GM19025 (cell line): Measurements from ENCODE around the gene UCHL5.
"Not testable (repeated sequence)": the region's sequence is repeated elsewhere in the genome, so short reads cannot be mapped to it uniquely, and the experiment has no call there.

Source experiments
- ATAC-seq: cut with Tn5 transposase; IDR thresholded peaks from one replicate; pipeline ENCODE4 v1.9.1; 2021; ENCODE audit warnings: mild to moderate bottlenecking, low read depth, moderate library complexity; ENCODE audit not compliant: unreplicated experiment

Gene UCHL5

GRCh38 chr1:193066606-193067005 lies 7.4 kb upstream of the UCHL5 start:
- ATAC-seq, result no peak

- no peak for ATAC-seq
Observed at GRCh38 chr1:193065954-193066353, 6.8 kb upstream of the UCHL5 start.

GRCh38 chr1:193062698-193063463 lies 3.7 kb upstream of the UCHL5 start:
- ATAC-seq, result no peak

- ATAC-seq, result no peak
Observed at GRCh38 chr1:193060938-193061337, 1.8 kb upstream of the UCHL5 start.

- no peak for ATAC-seq
Observed at GRCh38 chr1:193060406-193060805, 1.2 kb upstream of the UCHL5 start.

GRCh38 chr1:193060115-193060403 lies 899 bp upstream of the UCHL5 start:
- no peak for ATAC-seq

- ATAC-seq, result peak; percentile 37
Observed at GRCh38 chr1:193058529-193059281, 455 bp downstream of the UCHL5 start.

- ATAC-seq, result no peak
Observed at GRCh38 chr1:193054169-193054675, 4.9 kb downstream of the UCHL5 start.

GRCh38 chr1:193048913-193049312 lies 10.2 kb downstream of the UCHL5 start:
- ATAC-seq, result not testable (repeated sequence)

GRCh38 chr1:193042766-193043691 lies 16.1 kb downstream of the UCHL5 start:
- no peak for ATAC-seq

GRCh38 chr1:193040011-193040410 lies 19.1 kb downstream of the UCHL5 start:
- no peak for ATAC-seq

GRCh38 chr1:193036337-193037047 lies 22.7 kb downstream of the UCHL5 start:
- ATAC-seq, result no peak

- ATAC-seq, result no peak
Observed at GRCh38 chr1:193033610-193034009, 25.6 kb downstream of the UCHL5 start.

- not testable (repeated sequence) for ATAC-seq
Observed at GRCh38 chr1:193032643-193033427, 26.3 kb downstream of the UCHL5 start.

GRCh38 chr1:193031431-193031830 lies 27.7 kb downstream of the UCHL5 start:
- ATAC-seq, result no peak

- no peak for ATAC-seq
Observed at GRCh38 chr1:193030280-193030679, 28.9 kb downstream of the UCHL5 start.

GRCh38 chr1:193025218-193025617 lies 33.9 kb downstream of the UCHL5 start:
- no peak for ATAC-seq

GRCh38 chr1:193019442-193020026 lies 39.6 kb downstream of the UCHL5 start:
- ATAC-seq, result peak; percentile 57

GRCh38 chr1:193016788-193017187 lies 42.4 kb downstream of the UCHL5 start:
- ATAC-seq, result no peak
